Liver (tissue), 9 donors: ENCODE measurements around the gene RANBP1. TPM values are rescaled to one million over a fixed set of nuclear protein-coding genes. Genes with fewer than 3 reads are reported as not detected.

Experiments
- DNase-seq: peaks from one replicate; pipeline ENCODE4 v3.0.0-alpha.2; 2017; ENCODE audit warnings: low spot score
- H3K27ac ChIP-seq, 2 donors: one replicate each; pipeline ENCODE4 v1.7.0; 2013; ENCODE audit warnings: inconsistent platforms in 2 of 2, low read length in 2 of 2, control low read depth in 1 of 2, low read depth in 1 of 2, mild to moderate bottlenecking in 1 of 2
- H3K27me3 ChIP-seq, 4 donors: one replicate each; pipeline versions ENCODE4 v1.6.1 to v1.7.0; 2013; ENCODE audit warnings: low read length in 3 of 4, inconsistent platforms in 1 of 4, mild to moderate bottlenecking in 1 of 4, moderate library complexity in 1 of 4; ENCODE audit not compliant: control insufficient read depth in 4 of 4, insufficient read depth in 4 of 4
- H3K36me3 ChIP-seq, 4 donors: one replicate each; pipeline versions ENCODE4 v1.6.1 to v1.7.0; 2013; ENCODE audit warnings: low read length in 3 of 4, mild to moderate bottlenecking in 3 of 4, low read depth in 1 of 4, moderate library complexity in 1 of 4; ENCODE audit not compliant: control insufficient read depth in 4 of 4, insufficient read depth in 3 of 4
- H3K4me1 ChIP-seq, 4 donors: one replicate each; pipeline versions ENCODE4 v1.6.1 to v1.7.0; 2013; ENCODE audit warnings: low read length in 3 of 4, mild to moderate bottlenecking in 3 of 4, moderate library complexity in 1 of 4; ENCODE audit not compliant: control insufficient read depth in 4 of 4, insufficient read depth in 4 of 4
- H3K4me3 ChIP-seq, 3 donors: one replicate each; pipeline versions ENCODE4 v1.6.1 to v1.7.0; 2013; ENCODE audit warnings: low read length in 3 of 3, control low read depth in 1 of 3, low read depth in 1 of 3, mild to moderate bottlenecking in 1 of 3
- H3K9ac ChIP-seq, 2 donors: one replicate each; pipeline ENCODE4 v1.7.0; 2013; ENCODE audit warnings: low read length in 2 of 2, mild to moderate bottlenecking in 2 of 2, moderate library complexity in 2 of 2, control low read depth in 1 of 2, low read depth in 1 of 2
- H3K9me3 ChIP-seq, 4 donors: one replicate each; pipeline versions ENCODE4 v1.6.1 to v1.7.0; 2013; ENCODE audit warnings: low read length in 3 of 4; ENCODE audit not compliant: control insufficient read depth in 4 of 4
- EGR1 ChIP-seq, 2 donors: IDR thresholded peaks; 2 replicates each; pipeline ENCODE4 v1.6.1; 2016 to 2018; ENCODE audit warnings: antibody characterized with exemption in 2 of 2, low read depth in 2 of 2
- GABPA ChIP-seq, 2 donors: IDR thresholded peaks in 1 of 2; conservative IDR thresholded peaks in 1 of 2; 2 replicates each; pipeline ENCODE4 v1.6.1; 2016; ENCODE audit warnings: antibody characterized with exemption in 2 of 2, mild to moderate bottlenecking in 1 of 2, moderate library complexity in 1 of 2
- HNF4A ChIP-seq, 2 donors: conservative IDR thresholded peaks; 2 replicates each; pipeline ENCODE4 v1.6.1; 2016; ENCODE audit warnings: antibody characterized with exemption in 2 of 2, mild to moderate bottlenecking in 2 of 2
- HNF4G ChIP-seq: IDR thresholded peaks from 2 replicates; pipeline ENCODE4 v1.6.1; 2016; ENCODE audit warnings: antibody characterized with exemption
- JUND ChIP-seq, 2 donors: IDR thresholded peaks; 2 replicates each; pipeline ENCODE4 v1.6.1; 2016; ENCODE audit warnings: antibody characterized with exemption in 2 of 2
- SP1 ChIP-seq: IDR thresholded peaks from 2 replicates; pipeline ENCODE4 v1.6.1; 2018; ENCODE audit warnings: antibody characterized with exemption, mild to moderate bottlenecking
- TAF1 ChIP-seq: conservative IDR thresholded peaks from 2 replicates; pipeline ENCODE4 v1.6.1; 2016; ENCODE audit warnings: antibody characterized with exemption, mild to moderate bottlenecking
- WGBS: extraction: QIAGEN DNeasy Blood & Tissue Kit; methylation state at CpG from one replicate; pipeline ENCODE4 v1.1.7; 2013; 5-methylcytosine and 5-hydroxymethylcytosine counted together
- polyA plus RNA-seq, 2 donors: library from polyadenylated mRNA; stranded (reverse) in 1 of 2; unstranded in 1 of 2; fragments of 200-250 nt in 1 of 2; fragments of >200 nt in 1 of 2; fragmentation: Nextera tagmentation in 1 of 2; extraction: Ambion mirVana in 1 of 2; gene quantifications; one replicate each; pipeline versions ENCODE4 v1.2.1 to v1.2.3, GENCODE V29; 2013 to 2015
- total RNA-seq, 2 donors: library from RNA; depleted of rRNA; stranded (reverse); fragments of >200 nt; gene quantifications; one replicate each; pipeline ENCODE4 v1.2.3, GENCODE V29; 2014
- TF ChIP-seq, protein P1 (sequence below): IDR thresholded peaks from 2 replicates; pipeline ENCODE4 v1.6.1; 2016; ENCODE audit warnings: antibody characterized with exemption
- TF ChIP-seq, protein P2 (sequence below): IDR thresholded peaks from 2 replicates; pipeline ENCODE4 v1.6.1; 2016; ENCODE audit warnings: antibody characterized with exemption
- TF ChIP-seq, protein P3 (sequence below): fragments of 150-350 bp; IDR thresholded peaks from 2 replicates; pipeline ENCODE4 v1.5.1; 2017; ENCODE audit warnings: improper control_type of control experiment, low read depth, low read length; ENCODE audit not compliant: missing input control
- donor health status: healthy.
- donor health status: healthy.
- donor health status: healthy.
- donor health status: healthy.
- donor health status: healthy.

Gene RANBP1
- total and polyA plus RNA-seq, 4 donors, result 62.3 to 102 (median 87.8) TPM

DNA sequence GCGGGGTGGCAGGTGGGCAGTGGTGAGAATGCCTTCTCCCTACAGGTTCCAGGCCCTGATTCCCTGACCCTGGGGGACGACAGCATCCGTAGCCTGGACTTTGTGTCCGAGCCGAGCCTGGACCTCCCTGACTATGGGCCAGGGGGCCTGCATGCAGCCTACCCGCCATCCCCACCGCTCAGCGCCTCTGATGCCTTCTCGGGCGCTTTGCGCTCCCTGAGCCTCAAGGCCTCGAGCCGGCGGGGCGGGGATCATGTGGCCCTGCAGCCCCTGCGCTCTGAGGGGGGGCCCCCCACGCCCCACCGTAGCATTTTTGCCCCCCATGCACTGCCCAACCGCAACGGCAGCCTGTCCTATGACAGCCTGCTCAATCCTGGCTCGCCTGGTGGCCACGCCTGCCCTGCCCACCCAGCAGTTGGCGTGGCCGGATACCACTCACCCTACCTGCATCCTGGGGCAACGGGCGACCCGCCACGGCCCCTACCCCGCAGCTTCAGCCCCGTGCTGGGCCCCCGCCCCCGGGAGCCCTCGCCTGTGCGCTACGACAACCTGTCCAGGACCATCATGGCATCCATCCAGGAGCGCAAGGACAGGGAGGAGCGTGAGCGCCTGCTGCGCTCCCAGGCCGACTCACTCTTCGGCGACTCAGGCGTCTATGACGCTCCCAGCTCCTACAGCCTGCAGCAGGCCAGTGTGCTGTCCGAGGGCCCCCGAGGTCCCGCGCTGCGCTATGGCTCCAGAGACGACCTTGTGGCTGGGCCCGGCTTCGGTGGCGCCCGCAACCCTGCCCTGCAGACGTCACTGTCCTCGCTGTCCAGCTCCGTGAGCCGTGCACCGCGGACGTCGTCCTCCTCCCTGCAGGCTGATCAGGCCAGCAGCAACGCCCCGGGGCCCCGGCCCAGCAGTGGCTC lies 27.1 kb downstream of the RANBP1 start:
- Histone ChIP-seq H3K9me3 (no peaks in the 10 kb centered on the region), H3K27me3 (no peaks in the 10 kb centered on the region), H3K4me3 (no peak overlapping the region), H3K36me3 (peaks cover 0 to 15% (median 0%) of the 10 kb centered on the region in 4 donors), H3K4me1 (no peaks in the 10 kb centered on the region), H3K9ac (no peak overlapping the region), H3K27ac (no peak overlapping the region)
- TF ChIP-seq GABPA (IDR thresholded peaks at IDR 0.05 in 1 of 2, conservative IDR thresholded peaks at IDR 0.05 in 1 of 2), result no peak
- no peak for TF ChIP-seq HNF4G
- no peak for TF ChIP-seq SP1
- no peak for TF ChIP-seq EGR1 (IDR thresholded peaks at IDR 0.05; ENCODE audit: low read depth in 2 of 2)
- TF ChIP-seq, protein P1, sequence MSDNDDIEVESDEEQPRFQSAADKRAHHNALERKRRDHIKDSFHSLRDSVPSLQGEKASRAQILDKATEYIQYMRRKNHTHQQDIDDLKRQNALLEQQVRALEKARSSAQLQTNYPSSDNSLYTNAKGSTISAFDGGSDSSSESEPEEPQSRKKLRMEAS, result no peak
- 95% methylated on average over 65 of the region's 65 CpGs for WGBS
- DNase-seq, result no peak

DNA sequence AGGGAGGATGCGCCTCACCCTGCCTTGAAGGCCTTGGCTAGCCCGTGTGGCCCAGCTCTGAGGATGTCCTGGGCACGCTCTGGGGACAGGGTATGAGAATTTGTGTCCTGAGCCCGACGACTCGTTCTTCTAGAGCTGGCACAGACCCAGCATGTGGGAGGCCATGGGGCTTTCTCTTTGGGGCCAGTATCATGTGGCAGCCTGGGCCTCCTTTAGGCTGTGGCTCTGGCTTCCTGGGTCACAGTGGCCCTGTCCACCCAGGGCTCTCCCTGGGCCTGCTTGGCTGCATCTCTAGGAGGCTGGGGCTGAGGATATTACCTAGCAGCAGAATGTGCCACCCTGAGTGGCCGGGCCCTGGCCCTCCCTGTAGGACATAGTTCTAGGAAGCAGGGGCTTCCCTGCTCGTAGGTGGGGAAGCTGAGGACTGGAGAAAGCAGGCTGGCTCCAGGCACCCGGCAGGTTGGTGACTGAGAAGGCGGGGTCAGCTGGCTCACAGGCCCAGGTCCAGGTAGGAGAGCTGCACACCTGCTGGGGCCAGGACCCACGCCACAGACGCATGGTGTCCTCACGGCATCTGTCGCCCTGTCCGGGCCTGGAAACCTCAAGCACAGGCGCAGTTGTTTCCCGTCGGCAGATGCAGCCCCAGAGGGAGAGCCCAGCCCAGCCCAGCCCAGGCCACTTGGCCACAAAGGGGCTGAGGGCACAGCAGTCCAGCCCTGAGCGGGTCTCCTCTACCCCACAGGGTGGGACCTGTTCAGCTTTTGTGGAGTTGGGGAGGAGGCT lies 28.2 kb downstream of the RANBP1 start:
- Histone ChIP-seq H3K27me3 (no peaks in the 10 kb centered on the region), H3K36me3 (peaks cover 0 to 15% (median 0%) of the 10 kb centered on the region in 4 donors), H3K9me3 (no peaks in the 10 kb centered on the region), H3K4me3 (no peak overlapping the region), H3K9ac (no peak overlapping the region), H3K4me1 (no peaks in the 10 kb centered on the region), H3K27ac (no peak overlapping the region)
- TF ChIP-seq HNF4A (conservative IDR thresholded peaks at IDR 0.05) (no peak), HNF4G (no peak), TAF1 (no peak), GABPA (IDR thresholded peaks at IDR 0.05 in 1 of 2, conservative IDR thresholded peaks at IDR 0.05 in 1 of 2) (no peak), EGR1 (IDR thresholded peaks at IDR 0.05; ENCODE audit: low read depth in 2 of 2) (no peak), JUND (IDR thresholded peaks at IDR 0.05) (no peak)
- TF ChIP-seq, protein P2, sequence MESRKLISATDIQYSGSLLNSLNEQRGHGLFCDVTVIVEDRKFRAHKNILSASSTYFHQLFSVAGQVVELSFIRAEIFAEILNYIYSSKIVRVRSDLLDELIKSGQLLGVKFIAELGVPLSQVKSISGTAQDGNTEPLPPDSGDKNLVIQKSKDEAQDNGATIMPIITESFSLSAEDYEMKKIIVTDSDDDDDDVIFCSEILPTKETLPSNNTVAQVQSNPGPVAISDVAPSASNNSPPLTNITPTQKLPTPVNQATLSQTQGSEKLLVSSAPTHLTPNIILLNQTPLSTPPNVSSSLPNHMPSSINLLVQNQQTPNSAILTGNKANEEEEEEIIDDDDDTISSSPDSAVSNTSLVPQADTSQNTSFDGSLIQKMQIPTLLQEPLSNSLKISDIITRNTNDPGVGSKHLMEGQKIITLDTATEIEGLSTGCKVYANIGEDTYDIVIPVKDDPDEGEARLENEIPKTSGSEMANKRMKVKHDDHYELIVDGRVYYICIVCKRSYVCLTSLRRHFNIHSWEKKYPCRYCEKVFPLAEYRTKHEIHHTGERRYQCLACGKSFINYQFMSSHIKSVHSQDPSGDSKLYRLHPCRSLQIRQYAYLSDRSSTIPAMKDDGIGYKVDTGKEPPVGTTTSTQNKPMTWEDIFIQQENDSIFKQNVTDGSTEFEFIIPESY, result no peak
- TF ChIP-seq, protein P3, sequence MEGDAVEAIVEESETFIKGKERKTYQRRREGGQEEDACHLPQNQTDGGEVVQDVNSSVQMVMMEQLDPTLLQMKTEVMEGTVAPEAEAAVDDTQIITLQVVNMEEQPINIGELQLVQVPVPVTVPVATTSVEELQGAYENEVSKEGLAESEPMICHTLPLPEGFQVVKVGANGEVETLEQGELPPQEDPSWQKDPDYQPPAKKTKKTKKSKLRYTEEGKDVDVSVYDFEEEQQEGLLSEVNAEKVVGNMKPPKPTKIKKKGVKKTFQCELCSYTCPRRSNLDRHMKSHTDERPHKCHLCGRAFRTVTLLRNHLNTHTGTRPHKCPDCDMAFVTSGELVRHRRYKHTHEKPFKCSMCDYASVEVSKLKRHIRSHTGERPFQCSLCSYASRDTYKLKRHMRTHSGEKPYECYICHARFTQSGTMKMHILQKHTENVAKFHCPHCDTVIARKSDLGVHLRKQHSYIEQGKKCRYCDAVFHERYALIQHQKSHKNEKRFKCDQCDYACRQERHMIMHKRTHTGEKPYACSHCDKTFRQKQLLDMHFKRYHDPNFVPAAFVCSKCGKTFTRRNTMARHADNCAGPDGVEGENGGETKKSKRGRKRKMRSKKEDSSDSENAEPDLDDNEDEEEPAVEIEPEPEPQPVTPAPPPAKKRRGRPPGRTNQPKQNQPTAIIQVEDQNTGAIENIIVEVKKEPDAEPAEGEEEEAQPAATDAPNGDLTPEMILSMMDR, result no peak
- WGBS, result 93% methylated on average over 19 of the region's 19 CpGs
- no peak for DNase-seq
